NCI-H1694 (cell line): ENCODE measurements around the gene CYB5D1.
A peak's percentile ranks its signal among the peaks of the same experiment; 100 is the strongest.

Experiments
- DNase-seq: peaks from one replicate; lab custom pipeline; 2025; lab: John Stamatoyannopoulos, UW

The CYB5D1 gene

GRCh38 chr17:7844292-7845154, 13.3 kb upstream of the CYB5D1 start:
- DNase-seq = peak; percentile 69

GRCh38 chr17:7845359-7846062, 12.3 kb upstream of the CYB5D1 start:
- no peak for DNase-seq

- DNase-seq = no peak
Observed at GRCh38 chr17:7846063-7846735, 11.6 kb upstream of the CYB5D1 start.

GRCh38 chr17:7846765-7847661, 10.8 kb upstream of the CYB5D1 start:
- no peak for DNase-seq

GRCh38 chr17:7848131-7848579, 9.6 kb upstream of the CYB5D1 start:
- DNase-seq = no peak

- DNase-seq = no peak
Observed at GRCh38 chr17:7848739-7849129, 9.1 kb upstream of the CYB5D1 start.

- no peak for DNase-seq
Observed at GRCh38 chr17:7849130-7849750, 8.6 kb upstream of the CYB5D1 start.

GRCh38 chr17:7849751-7850504, 7.9 kb upstream of the CYB5D1 start:
- DNase-seq = no peak

GRCh38 chr17:7850701-7851437, 6.9 kb upstream of the CYB5D1 start:
- no peak for DNase-seq

- DNase-seq = peak; percentile 87
Observed at GRCh38 chr17:7851438-7852261, 6.2 kb upstream of the CYB5D1 start.

- DNase-seq = no peak
Observed at GRCh38 chr17:7852262-7852670, 5.5 kb upstream of the CYB5D1 start.

GRCh38 chr17:7852919-7853690, 4.7 kb upstream of the CYB5D1 start:
- no peak for DNase-seq

GRCh38 chr17:7853691-7854038, 4.1 kb upstream of the CYB5D1 start:
- DNase-seq = no peak

- no peak for DNase-seq
Observed at GRCh38 chr17:7854078-7854777, 3.6 kb upstream of the CYB5D1 start.

- DNase-seq = no peak
Observed at GRCh38 chr17:7854851-7855659, 2.7 kb upstream of the CYB5D1 start, which contains the start of gene TMEM88. TSS of gene TMEM88 (plus strand) at chr17:7855066. CDS start at chr17:7855075, 9 bp downstream.

- DNase-seq = no peak
Observed at GRCh38 chr17:7855660-7856010, 2.2 kb upstream of the CYB5D1 start.
